GM19025 (cell line): Measurements from ENCODE around the gene PEX10.

ENCODE experiments used
- ATAC-seq: cut with Tn5 transposase; IDR thresholded peaks from one replicate; pipeline ENCODE4 v1.9.1; 2021; ENCODE audit warnings: mild to moderate bottlenecking, low read depth, moderate library complexity; ENCODE audit not compliant: unreplicated experiment

The PEX10 gene

DNA sequence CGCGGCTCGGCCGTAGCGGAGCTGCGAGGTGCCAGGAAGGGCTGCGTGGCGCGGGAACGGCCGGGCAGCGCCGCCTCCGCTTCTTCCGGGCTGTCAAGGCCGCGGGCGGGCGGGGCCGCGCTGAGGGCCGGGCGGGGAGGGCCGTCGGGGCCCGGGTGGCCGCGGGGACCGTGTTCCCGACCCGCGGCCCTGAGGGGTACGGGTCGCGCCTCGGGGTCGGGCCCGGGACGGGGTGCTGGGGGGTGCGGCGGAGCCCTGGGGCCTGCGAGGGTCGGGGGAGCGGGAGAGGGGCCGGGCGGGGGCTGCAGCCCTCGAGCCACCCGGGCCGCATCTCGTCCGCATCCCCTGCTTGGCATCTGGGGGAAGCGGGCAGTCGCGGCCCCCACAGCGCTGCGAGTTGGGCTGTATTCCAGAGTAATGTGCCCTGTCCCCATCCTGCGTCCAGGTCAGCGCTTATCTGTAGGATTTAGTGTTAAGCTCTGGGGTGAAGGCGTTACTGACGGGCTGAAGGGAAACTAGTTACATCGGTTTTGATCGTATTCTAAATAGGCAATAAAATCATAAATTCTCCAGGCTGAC lies 20.3 kb downstream of the PEX10 start:
- peak; percentile 8 for ATAC-seq

DNA sequence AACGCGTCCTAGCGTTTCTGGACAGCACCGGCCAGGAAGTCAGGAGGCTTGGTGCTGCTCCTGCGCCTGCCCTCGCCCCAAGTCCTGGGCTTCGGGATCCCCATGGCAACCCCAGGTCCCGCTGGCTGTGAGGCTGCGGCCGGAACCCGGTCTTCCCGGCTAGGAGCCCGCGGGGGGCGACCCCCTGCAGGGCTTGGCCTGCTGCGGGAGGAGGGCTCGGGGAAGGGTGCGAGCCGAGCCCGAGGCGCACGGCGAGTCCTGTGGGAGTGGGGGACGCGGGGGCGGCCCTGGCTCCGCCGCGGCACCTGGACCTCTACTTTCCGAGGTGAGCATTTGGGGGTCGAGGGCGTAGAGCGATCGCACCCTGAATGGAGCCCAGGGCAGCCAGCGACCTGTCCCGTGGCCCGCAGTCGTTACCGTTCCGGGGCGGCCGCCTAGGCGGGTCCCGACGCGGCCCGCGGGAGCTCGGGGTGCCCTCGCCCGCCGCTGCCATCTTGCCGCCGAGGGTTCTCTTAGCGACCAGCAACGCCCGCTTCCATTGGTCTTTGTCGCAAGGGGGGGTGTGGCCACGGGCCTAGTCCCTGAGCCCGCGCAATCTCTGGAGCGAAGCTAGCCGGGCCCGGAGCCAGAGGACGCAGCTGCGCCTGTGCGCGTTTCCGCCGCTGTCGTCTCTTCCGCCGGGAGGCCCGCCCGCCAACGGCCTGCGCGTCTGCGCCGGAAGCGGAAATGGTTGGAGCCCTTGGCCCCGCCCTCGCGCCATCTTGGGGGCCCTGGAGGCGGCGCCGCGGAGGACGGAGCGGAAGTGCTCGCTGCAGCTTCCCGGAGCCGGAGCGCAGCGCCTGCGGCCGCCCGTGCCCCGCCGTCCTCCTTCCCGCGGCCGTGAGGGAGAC lies 21.1 kb downstream of the PEX10 start, which contains the start of the genes MORN1 and RER1:
Gene MORN1 (minus strand): TSS at position 514 of the 890 bp plus-strand sequence. CDS start 21 bp downstream, at position 493.
Gene RER1 (plus strand): TSS at position 801 of the 890 bp plus-strand sequence. CDS start 3,950 bp downstream, outside the sequence.
- ATAC-seq: peak; percentile 83

DNA sequence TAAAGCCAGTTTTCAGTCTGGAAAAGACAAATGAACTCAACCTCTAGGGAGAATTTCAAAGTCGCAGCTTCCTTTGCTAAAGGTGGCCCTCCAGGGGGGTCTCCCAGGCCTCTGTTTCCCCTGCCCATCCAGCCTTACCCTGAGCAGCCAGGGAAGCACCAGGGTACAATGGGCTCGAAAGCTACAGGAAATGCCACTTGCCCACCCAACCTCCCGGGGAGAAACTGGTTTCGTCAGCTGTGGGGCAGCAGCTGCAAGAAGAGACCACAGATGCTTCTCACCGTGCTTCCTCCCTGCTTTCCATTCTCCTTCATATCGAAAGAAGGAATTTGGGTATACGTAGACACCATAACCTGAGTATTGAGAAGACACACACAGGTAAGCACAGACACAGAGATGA lies 22.7 kb downstream of the PEX10 start:
- no peak for ATAC-seq

DNA sequence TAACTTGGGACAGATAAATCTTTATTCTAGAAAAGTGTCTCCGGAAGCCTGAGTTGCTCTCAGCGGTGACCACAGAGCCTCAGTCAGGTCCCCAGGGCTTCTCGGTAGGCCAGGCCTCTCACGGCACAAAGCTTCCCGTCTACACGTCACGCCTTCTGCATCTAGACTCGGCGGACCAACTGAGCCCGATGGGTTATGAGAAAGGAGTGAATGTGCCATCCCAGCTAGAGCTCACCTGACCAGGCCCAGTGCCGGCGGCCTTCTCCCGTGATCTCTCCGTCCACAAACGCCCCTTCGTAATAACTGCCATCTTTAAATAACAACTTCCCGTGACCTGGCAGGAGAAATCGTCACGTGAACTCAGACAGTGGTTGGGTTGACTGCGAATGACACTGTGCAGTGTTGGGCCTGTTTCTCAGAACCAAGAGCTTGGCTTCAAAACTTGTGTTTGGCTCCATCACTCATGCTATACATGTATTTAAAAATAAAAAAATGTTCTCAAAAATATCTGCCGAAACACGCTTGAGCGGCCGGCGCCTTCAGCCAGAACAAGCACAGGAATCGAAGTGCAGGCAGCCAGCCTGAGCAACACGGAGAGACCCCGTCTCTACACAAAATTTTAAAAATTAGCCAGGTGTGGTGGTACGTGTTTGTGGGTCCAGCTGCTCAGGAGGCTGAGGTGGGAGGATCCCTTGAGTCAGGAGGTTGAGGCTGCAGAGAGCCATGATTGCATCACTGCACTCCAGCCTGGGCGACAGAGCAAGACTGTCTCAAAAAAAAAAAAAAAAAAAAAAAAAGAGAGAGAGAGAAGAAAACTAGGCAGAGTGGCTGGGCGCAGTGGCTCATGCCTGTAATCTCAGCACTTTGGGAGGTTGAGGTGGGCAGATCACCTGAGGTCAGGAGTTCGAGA lies 24.1 kb downstream of the PEX10 start:
- no peak for ATAC-seq

DNA sequence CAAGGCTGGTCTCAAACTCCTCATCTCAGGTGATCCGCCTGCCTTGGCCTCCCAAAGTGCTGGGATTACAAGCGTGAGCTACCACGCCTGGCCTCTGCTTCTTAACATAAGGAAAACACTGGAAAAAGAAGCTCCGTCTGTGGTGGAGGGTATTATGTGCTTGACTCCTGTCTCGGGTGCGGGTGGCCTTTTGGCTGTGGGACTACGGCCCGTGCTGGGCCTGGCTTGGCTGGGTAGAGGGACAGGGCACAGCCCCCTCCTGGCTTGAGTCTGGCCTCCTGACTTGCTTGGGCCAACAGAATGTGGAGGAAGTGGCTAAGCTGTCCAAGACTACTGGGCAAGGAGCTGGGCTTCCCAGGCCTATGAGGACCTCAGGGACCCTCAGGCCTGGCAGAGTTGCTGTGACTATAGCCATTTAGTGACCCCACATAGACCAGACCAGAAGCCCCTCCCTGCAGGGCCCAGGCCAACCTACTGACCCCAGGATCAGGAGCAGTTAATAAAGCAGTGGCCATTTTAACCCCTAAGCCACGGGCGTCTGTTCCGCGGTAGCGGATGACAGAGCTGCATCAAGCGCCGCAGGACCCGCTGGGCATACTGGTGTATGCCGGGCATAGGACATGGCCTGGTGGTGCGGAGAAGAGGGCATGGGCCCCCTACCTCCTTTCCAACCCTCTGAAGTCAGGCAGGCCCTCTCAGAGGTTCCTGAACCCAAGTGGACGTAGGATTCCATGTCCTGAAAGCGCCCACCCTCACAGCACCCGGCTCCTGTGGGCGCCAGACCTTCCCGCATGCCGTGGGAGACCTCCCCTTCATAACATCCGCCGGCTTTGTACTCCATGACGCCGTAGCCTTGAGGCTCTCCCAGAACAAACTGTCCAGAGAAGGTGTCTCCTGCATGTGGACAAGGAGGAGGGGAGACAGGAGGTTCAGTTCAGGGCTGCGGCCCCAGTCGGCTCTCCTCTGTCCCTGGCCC lies 25.4 kb downstream of the PEX10 start:
- no peak for ATAC-seq

DNA sequence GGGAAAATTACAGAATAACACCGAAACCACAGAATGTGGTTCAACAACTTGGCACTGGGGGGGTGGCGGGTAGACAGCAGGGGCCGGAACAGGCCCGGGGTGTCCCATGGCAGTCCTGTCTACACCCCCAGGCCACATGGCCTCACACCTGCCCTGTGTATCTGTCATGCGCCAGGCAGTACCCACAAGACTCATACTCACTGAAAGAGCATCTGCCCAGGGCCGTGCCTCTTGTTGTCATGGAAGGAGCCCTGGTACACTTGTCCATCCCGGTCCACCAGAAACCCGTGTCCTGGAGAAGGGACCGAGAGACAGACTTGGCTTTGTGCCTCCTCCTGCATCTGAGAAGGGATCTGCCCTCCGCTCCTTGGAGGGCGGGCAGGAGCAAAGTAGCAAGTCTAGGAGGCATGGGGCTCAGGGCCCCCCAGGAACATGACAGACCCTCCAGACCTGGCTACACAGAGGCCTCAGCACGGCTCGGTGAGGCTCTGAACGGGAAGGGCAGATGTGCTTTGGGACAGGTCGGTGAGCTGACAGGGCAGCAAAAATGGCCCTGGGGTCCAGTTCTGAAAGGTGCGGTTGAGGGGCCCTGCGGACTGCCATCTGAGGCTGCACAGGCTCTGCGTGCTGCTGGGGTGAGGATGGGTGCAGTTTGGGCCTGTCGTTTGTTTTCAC lies 26.6 kb downstream of the PEX10 start:
- ATAC-seq: no peak

DNA sequence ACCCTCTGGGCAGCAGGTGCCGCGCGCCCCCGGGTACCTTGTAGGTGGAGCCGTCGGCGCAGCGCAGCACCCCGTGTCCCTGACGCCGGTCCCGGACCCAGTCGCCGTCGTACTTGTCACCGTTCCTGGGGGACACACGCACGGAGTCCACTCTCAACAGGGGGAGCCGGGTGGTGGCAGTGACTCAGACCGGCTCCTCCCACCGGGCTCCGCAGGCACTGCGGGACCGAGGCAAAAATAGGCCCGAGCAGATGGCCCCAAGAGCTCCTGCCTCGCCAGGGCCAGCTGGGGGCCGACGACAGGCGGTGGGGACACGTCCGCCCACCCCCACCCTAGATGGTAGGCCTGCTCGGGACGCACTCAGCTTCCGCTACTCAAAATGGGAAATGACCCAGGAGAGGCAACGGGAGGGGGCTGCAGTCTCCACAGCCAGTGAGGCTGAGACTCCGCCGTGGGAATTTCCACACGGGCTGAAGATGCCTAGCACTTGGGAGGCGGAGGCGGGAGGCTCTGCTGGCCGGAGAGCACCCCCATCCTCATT lies 27.4 kb downstream of the PEX10 start:
- ATAC-seq: no peak

DNA sequence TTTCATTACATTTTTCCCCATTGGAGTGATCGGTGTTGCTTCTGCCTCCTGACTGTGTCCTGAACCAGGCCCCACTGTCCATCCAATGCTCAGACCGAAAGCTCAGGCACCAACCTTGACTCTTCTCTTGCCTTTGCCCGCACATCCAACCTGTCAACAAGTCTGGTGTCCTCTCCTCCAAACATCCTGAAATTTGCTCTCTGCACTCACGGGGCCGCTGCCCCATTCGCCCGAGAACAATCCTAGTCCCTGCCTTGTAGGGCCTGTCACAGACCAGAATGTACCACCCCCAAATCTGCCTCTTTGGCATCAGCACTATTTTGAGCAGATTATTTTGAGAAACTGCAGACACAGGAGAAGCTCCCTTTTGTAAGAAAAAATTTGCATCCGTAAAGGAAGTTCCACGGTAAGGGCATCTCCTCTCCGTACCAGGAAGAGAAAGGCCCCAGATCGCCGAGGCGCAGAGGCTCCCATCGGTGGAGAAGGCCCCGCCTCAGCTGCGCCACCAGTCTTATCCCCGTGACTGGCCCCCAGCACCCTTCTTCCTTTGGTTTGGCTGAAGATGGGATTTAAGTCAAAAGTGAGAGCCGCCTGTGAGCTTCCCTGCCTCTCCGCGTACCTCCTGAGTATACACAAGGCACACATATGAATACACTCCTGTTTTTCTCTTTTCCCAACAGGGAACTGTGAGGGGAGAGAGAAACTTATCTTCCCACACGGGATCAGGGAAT lies 28.1 kb downstream of the PEX10 start:
- ATAC-seq: no peak

DNA sequence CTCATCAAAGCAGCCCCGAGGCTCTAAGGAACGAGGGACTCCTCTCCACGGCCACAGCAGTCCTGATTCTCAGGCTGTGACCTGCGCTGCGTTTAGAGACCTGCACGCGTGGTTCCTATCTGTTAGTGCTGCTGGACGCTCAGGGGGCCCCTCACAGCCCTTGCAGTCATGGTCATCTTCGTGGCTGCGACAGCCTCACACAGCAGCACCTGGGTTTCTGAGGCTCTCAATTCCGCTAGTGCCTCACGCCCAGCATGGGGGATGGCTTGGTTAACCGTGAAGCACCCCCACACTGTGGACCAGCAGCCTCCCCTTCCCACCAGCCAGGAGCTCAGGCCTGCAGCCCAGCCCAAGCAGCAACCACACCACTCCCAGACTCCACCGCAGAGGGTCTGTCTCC lies 28.8 kb downstream of the PEX10 start:
- no peak for ATAC-seq

DNA sequence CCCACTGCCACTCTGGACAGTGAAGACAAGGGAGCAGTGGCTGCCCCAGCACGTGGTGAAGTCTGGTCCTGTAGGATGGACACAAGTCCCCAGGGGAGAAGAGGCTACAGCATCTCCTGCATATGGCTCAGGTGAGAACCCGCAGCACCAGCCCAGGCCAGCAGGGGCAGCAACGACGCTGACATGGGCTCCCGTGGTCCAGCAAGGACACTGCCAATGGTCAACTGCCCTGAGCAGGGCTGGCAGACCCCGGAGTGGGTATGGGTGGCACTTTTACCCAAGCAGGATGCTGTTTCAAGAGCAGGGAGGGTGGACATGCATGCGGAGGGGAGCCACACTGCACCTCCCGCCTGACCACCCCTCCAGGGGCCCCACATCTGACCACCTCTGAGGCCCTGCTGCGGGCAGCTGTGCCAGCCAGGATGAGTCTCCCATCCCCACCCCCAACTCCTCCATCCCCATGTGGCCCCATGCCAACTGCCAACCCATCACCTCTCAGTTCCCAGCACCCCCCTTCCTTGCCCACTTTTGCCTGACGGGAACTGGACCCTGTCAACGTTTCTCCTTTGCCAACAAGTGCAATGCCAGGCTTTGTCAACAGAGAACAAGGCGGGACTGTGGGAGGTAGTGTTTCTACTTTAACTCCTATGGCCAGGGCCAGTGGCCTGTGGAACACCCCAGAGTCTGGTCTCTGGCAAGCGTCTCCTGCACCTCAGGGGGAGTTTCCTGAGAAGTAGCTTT lies 29.6 kb downstream of the PEX10 start:
- ATAC-seq: no peak

DNA sequence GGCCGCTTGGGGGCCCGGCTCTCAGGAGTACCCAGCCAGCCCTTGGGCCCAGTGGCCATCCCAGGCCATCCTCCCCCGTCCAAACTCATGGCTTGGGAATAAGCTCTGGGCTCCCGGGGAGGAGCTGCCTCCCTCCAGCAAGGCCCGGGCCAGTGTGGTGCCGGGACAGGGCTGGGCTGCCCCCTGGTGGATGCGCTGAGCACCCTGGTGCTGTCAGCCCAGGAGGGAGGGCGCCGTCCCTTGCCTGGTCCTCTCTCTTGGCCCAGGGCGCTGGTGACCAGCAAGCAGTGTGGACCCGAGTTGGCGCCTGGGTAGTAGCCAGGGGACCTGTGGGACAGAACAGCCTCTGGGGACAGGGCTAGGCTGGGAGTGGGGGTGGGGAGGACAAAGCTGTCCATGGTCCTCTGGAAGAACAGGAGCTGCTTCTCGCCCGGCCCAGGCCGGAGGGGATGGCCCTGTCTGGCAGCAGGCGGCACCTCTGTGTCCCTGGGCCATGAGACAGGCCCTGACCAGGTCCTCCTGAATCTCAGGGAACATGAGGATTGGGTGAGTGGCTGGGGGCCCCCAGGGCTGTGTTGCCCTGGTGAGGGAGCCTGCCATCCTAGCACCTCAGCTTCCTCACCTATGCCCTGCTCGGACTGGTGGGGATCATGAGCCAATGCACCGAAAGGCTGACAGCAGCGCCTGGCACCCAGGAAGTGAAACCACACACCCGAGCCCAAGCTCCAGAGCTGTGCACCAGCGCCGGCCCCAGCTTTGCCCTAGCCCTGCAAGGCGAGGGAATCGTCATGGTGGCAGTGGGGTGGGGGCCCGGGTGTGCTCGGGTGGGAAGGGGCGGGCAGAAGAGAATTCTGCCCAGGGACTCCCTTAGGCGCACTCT lies 30.4 kb downstream of the PEX10 start:
- ATAC-seq: no peak

DNA sequence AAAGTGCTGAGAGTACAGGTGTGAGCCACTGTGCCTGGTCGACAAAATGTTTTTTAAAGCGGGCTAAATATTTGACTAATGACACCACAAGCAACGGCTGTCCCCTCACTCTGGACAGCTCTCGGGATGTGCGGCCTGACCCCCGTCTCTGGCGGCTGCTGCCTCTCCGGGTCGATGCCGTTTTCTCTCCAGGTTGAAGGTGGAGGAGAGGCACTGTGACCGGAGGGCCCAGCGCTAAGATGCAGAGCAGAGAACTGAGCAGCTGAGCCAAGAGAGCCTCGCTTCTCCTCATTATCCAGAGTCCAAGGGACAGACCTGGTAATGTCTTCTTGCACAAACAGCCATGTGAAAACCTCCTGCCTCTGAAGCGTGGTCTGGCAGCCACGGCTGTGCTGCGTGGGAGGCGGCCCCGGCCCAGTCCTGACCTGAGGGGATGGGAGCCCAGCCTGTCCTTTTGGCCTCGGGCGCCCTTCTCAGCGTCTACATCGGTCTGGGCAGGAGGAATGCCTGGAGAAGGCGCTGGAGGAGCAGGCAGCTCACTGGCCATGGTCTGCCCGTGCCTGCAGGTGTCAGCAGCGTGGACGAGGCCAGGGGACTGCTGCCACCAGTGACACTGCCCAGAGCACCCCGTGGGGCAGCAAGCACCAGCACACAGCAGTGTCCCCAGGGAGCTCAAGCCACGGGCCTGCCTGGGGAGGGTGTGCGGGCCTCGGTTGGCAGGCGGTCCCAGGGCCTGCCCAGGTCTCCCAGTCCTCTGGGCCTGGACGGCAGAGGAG lies 31.4 kb downstream of the PEX10 start:
- ATAC-seq: no peak

DNA sequence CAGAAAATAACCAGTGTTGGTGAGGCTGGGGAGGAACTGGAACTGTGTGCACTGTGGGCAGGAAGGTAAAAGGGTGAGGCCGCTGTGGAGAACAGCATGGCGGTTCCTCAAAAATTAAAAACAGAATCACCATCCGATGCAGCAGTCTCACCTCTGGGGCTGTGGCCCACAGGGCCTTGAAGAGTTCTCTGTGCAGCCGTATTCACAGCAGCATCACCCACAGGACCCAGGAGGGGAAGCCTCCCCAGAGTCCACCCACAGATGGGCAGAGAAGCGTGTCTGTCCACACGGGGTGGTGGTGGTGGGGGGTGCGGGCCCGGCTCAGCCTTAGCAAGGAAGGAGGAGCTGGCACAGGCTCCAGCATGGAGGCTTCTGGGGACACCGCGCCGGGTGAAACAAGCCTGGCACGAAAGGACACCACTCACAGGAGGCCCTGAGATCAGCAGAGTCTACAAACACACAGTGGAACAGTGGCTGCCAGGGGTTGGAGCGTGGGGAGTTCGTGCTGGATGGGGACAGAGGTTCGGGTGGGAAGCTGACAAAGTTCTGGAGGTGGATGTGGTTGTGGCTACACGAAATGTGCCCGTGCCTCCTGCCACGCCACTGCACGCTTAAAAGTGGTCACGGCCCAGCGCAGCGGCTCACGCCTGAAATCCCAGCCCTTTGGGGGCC lies 32.5 kb downstream of the PEX10 start:
- ATAC-seq: no peak

DNA sequence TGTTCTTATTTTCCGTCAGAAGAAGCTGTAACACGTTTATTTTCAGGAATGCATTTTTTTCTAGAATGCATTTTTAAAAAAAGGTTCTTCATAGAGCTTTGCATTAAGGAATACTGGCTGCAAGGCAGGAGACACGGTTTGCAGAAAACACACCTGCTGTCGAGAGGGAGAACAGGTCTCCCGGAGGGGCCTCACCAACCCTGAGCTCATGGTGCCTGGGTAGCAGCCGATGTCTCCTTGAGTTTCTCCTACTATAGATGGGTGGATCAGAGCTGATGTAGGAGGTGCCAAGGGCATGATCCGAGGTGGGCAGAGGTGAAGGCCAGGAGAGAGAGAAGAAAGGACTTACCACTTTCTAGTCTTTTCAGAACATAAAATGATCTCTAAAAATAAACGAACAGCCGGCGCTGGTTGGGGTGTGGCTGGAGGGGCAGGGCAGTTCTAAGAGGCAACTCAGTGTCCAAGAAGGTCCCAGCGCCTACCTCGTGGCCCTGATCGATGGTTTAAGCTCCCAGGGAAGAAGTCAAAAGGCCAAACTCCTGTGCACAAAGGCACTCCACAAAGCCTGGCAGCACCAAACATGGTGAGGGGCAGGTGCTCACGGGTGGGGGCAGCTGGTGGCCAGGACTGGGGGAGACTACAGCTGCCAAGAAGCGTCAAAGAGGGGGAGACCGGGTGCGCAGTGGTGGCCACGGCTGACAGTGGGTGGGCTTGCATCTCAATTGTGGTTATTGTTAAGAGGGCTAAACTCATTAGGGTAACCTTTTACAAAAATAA lies 33.2 kb downstream of the PEX10 start:
- no peak for ATAC-seq
